Stimulated activated CD4-positive, alpha-beta T cell treated with anti-CD3 and anti-CD28 coated beads, TNF-alpha, amount 100 ng/mL, for 1 hour (primary cell): Measurements from ENCODE around the gene BMPR2.
"Not testable (repeated sequence)": the region's sequence is repeated elsewhere in the genome, so short reads cannot be mapped to it uniquely, and the experiment has no call there.

Source experiments
- DNase-seq, 3 donors: peaks; one replicate each; pipeline ENCODE4 v3.0.0-alpha.2; 2020; ENCODE audit warnings: low read depth in 3 of 3, low spot score in 1 of 3

Gene BMPR2

GRCh38 chr2:202375609-202376408 is at the start of gene BMPR2:
BMPR2 (plus strand) TSS chr2:202376327; CDS start chr2:202377475, 1,148 bp downstream.
- DNase-seq, result peak; percentile 44 to 78 (median 70)

GRCh38 chr2:202327858-202328257 is 48.3 kb upstream of the BMPR2 start:
- DNase-seq, result no peak

DNA sequence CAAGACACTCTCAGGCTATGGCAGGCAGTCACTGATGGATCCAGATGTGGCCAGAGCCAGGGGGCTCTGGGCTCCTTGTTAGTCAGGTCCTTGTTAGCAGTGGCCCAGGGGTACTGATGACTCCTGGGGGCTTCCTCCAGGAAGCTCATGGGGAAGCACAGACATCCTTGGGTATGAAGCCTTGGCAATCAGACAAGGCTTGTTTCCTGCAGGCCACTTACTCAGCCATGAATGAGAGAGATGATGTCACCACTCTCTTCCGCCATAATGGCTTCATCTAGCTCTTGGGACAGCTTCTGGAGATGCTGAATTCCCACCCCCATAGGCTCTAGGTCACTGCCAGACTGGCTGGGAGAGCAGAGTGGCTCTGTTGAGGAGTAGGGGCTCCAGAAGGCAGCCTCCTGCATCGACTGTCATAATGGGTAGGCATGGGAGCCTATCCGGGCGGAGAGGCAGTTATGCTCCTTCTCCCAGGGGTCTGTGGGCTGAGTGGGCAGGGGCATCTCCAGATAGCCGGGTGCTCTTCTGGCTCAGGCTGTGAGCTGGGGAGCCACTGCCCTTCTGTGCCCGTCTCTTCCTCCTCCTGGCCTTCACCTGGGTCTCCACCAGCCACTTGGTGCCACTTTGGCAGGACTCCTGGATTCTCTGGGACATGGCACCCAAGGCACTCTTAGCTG is 40.2 kb upstream of the BMPR2 start:
- DNase-seq, result no peak

- no peak for DNase-seq
Observed at GRCh38 chr2:202337151-202337550, 39.0 kb upstream of the BMPR2 start.

- DNase-seq, result no peak
Observed at GRCh38 chr2:202337706-202338346, 38.3 kb upstream of the BMPR2 start.

DNA sequence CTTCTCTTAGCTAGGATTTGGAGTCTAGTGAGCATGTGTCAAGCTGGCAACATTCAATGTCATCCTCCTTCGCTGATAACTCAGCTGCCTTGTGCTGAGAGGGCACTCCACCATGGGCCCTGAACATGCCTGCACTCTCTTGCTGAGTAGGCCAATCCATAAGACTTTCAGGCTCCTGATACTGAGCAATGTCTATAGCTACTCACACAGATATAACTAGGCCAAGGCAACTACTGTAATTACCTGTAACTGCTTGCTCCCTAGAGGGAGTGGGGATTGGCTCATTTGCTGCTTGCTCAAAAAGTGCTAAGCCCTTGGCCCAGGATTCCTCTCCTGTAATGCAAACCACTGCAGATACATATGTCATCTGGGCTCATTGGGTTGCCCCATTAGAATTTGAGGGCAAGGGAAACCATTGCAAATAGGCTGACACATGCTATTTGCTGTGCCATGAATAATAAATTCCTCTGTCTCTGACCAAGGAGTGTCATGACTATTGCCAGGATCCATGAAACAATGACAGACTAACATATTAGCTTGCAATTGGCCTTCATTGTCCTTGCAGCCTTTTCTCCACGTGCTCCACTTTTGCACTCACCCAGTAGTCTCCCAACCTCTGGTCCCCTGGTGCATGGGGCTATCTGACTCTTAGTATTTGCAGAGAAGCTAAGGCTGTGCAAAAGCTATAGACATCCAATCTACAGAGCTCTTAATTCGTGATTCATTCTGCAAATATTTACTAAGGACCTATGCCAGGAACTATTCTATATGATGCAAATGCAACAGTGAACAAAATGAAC is 36.9 kb upstream of the BMPR2 start:
- no peak for DNase-seq

DNA sequence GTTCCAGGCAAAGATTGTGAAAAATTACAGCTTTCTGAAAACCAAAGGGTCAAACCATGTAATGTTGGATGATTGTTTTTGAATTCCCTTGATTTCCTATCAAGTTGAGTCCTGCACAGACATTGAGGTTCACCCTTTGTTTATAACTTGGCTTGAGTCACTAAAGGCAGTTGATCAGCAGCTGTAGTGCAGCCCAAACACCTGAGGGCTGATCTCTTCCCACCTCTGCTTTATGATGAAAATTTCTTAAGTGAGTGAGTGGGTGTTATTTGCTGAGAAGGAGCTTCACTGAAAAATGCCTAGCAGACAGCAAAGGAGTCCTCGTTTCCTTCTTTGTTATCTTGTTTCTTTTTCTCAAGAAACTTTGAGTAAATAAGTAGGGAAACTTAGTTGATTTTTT is 31.9 kb upstream of the BMPR2 start:
- DNase-seq, result no peak

- DNase-seq, result no peak
Observed at GRCh38 chr2:202346180-202346579, 29.9 kb upstream of the BMPR2 start.

DNA sequence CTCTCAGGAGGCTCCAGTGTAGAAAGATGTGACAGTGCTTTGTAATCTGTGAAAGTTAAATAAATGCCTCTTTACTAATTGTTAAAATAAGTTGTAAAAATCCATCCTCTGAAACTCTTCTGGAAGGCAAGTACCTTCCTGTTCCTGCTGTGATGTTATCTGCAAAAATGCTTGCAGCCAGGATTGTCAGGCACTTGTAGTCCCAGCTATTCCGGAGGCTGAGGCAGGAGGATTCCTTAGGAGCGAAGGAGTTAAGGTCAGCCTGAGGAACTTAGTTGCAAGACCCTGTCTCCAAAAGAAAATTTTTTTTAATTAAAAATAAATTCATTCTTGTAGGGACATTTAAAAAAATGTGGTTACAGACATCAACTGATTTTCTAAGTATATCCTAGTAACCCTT is 22.7 kb upstream of the BMPR2 start:
- no peak for DNase-seq

GRCh38 chr2:202355993-202356505 is 20.1 kb upstream of the BMPR2 start:
- no peak for DNase-seq

DNA sequence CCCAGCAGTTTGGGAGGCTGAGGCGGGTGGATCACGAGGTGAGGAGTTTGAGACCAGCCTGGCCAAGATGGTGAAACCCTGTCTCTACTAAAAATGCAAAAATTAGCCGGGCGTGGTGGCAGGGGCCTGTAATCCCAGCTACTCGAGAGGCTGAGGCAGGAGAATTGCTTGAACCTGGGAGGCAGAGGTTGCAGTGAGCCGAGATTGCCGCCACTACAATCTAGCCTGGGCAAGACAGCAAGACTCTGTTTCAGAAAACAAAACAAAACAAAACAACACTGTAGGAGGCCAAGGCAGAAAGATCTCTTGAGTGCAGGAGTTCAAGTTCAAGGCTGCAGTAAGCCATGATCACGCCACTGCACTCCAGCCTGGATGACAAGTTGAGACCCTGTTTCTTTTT is 17.2 kb upstream of the BMPR2 start:
- not testable (repeated sequence) for DNase-seq

DNA sequence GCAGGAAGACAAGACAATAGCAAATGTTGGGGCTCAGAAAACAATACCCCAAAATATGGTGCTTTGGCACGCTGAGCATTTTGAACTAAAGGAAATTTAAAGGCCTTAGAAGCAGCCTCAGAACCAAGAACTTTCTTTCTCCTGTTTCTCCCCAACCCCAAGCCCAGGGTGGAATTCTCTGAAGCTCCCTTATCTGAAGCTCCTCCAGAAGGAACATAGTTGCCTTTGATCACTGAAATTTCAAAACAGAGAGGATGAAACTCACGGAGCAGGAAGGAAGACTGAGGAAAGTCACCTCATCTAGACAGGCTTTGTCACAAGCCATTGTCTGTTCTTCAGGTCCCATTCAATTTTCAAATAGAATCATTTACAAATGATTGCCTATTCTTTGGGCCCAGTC is 15.5 kb upstream of the BMPR2 start:
- no peak for DNase-seq

DNA sequence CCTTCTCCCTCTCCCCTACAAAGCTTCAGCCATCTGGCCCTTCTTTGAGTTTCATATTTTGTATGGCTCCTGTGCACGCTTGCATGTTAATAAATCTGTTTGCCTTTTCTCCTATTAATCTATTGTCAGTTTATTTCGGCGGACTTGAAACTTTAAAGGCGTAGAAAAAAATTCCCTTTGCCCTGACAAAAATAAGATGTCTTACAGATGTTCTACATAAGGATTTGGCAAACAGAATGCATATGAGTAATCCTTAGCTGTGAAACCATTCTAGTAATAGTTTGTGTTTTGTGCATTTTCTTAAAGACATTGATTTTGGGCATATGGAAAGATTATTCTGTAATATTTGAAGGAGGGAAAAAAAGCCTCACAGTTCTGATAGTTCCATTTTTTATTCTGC is 15.0 kb upstream of the BMPR2 start:
- DNase-seq, result no peak

DNA sequence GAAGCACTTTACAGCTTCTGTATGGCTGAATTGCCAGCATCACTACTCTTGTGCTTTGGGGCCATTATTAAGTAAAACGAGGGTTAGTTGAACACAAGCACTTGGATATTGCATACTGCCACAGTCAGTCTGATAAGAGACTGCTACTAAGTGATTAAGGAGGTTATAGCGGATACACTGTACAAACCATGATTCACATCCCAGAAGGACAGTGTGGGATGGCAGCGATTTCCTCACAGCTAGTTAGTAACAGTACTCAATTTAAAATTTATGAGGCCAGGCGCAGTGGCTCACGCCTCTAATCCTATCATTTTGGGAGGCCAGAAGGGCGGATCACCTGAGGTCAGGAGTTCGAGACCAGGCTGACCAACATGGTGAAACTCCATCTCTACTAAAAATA is 2.6 kb upstream of the BMPR2 start:
- no peak for DNase-seq

- DNase-seq, result not testable (repeated sequence)
Observed at GRCh38 chr2:202374383-202374782, 1.7 kb upstream of the BMPR2 start.

DNA sequence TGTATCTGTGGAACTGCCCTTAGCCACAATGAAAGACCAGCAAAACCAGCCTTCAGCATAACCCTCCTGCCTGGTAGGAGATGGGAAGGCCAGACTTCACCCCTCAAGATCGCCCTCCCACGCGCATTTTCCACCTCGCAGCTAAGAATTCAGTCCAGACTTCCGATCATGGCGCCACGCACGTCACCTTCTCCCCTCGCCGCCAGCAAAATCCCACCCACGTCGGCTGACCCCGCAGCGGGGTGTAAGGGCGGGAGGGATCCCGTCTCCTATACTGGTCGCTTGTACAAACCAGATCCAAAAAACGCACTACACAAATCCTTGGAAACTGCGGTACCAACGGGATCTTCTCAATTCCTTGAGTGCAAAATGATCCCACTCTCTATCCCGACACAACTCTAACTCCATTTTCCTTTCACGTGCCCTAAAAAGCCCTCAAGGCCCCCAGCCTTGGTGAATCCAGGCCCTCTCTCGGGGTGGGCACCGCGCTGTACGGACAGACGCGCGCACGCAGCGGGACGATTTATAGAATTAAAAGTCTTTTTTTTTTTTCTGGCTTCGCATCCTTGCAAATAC is 1.0 kb upstream of the BMPR2 start:
- DNase-seq, result peak in 2 of 3 donors; percentile 12 to 15

DNA sequence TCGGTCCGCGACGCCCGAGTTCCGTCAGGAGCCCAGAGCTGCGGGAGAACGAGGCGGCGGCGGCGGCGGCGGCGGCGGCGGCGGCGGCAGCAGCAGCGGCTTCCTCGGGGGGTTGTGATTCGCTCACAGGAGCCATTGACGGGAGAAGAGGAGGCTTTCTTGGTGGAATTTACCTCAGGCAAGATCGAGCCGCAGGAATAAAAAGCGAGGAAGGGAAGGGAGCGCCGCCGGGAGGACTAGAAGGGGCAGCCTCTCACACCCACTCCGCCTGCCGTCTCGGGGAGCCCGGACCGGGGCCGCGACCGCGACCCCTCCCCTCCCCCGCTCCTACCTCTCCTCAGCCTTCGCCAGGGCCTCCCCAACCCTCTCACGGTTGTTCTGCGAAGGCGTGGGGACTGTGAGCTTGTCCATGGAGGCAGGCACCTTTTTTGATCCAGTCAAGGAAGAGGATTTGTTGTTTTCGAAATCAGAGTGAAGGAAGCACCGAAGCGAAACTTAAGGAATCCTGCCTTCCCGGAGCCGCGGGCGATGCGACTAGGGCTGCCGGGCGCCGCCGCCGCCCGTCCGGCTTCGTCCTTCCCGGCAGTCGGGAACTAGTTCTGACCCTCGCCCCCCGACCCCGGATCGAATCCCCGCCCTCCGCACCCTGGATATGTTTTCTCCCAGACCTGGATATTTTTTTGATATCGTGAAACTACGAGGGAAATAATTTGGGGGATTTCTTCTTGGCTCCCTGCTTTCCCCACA is 506 bp downstream of the BMPR2 start:
- DNase-seq, result peak in 1 of 3 donors; percentile 27

GRCh38 chr2:202377207-202377761 is 1.2 kb downstream of the BMPR2 start:
- peak in 1 of 3 donors; percentile 4 for DNase-seq

GRCh38 chr2:202378001-202378400 is 1.9 kb downstream of the BMPR2 start:
- DNase-seq, result no peak
